GM18951 (cell line): ENCODE results near the gene EMC8.

ENCODE experiments used
- POLR2A ChIP-seq: IDR thresholded peaks from 4 replicates; pipeline ENCODE4 v1.6.1; 2011; ENCODE audit warnings: mild to moderate bottlenecking; ENCODE audit not compliant: insufficient read length, insufficient read depth; ENCODE audit errors: extremely low read depth
- in situ Hi-C: fragments of 300-500 bp; cut with MboI; formaldehyde crosslinking; loops from one replicate; pipeline ENCODE4 v1.12.0; 2022; ENCODE audit warnings: low sequenced_read_pairs, mixed read lengths, inconsistent platforms; ENCODE audit not compliant: unreplicated experiment

The EMC8 gene

GRCh38 chr16:85829171-85829719 lies 29.9 kb upstream of the EMC8 start:
- TF ChIP-seq POLR2A = no peak
- in situ Hi-C loops = no loop called here

- no peak for TF ChIP-seq POLR2A
- in situ Hi-C loops = no loop called here
Observed at GRCh38 chr16:85828166-85828565, 28.8 kb upstream of the EMC8 start.

GRCh38 chr16:85826686-85827247 lies 27.4 kb upstream of the EMC8 start:
- no peak for TF ChIP-seq POLR2A
- in situ Hi-C loops = no loop called here

GRCh38 chr16:85825326-85825725 lies 26.0 kb upstream of the EMC8 start:
- no peak for TF ChIP-seq POLR2A
- in situ Hi-C loops = no loop called here

- TF ChIP-seq POLR2A = no peak
- in situ Hi-C loops = loop anchor here (5.0 to 25.0 kb wide), 3 partner anchors 168 to 688 kb away; partner anchors contain the start of gene FOXF1
Observed at GRCh38 chr16:85824161-85825135, 25.1 kb upstream of the EMC8 start.

- no peak for TF ChIP-seq POLR2A
- in situ Hi-C loops = loop anchor here (5.0 to 25.0 kb wide), 3 partner anchors 169 to 689 kb away; partner anchors contain the start of gene FOXF1
Observed at GRCh38 chr16:85823328-85823920, 24.1 kb upstream of the EMC8 start.

- TF ChIP-seq POLR2A = no peak
- in situ Hi-C loops = loop anchor here (5.0 to 25.0 kb wide), 3 partner anchors 170 to 690 kb away; partner anchors contain the start of gene FOXF1
Observed at GRCh38 chr16:85822145-85822544, 22.8 kb upstream of the EMC8 start.

GRCh38 chr16:85821390-85822135 lies 22.2 kb upstream of the EMC8 start:
- in situ Hi-C loops = loop anchor here (5.0 to 25.0 kb wide), 3 partner anchors 171 to 691 kb away; partner anchors contain the start of gene FOXF1

GRCh38 chr16:85820604-85821372 lies 21.4 kb upstream of the EMC8 start:
- no peak for TF ChIP-seq POLR2A
- in situ Hi-C loops = loop anchor here (5.0 to 25.0 kb wide), 3 partner anchors 172 to 692 kb away; partner anchors contain the start of gene FOXF1

More at GRCh38 chr16:85821390-85822135, 22.2 kb upstream of the EMC8 start:
- no peak for TF ChIP-seq POLR2A

GRCh38 chr16:85819771-85820170 lies 20.4 kb upstream of the EMC8 start:
- no peak for TF ChIP-seq POLR2A
- in situ Hi-C loops = loop anchor here (5.0 to 25.0 kb wide), 3 partner anchors 173 to 693 kb away; partner anchors contain the start of gene FOXF1

- in situ Hi-C loops = loop anchor here (25.0 kb wide), 1 partner anchor 693 kb away; the partner anchor contains the start of gene FOXF1
- no peak for TF ChIP-seq POLR2A
Observed at GRCh38 chr16:85819245-85819644, 19.9 kb upstream of the EMC8 start.

GRCh38 chr16:85817195-85817594 lies 17.9 kb upstream of the EMC8 start:
- in situ Hi-C loops = loop anchor here (25.0 kb wide), 1 partner anchor 695 kb away; the partner anchor contains the start of gene FOXF1
